Neuronal stem cell (in vitro differentiated cells): ENCODE measurements around the gene TRIM62.

Experiments
- DNase-seq: peaks from one replicate; pipeline ENCODE4 v3.0.0-alpha.2; 2013; ENCODE audit warnings: low spot score
- H2AFZ ChIP-seq: one replicate; pipeline ENCODE4 v1.6.1; 2013; ENCODE audit warnings: mild to moderate bottlenecking, low read length, inconsistent platforms
- H2AK5ac ChIP-seq: 2 replicates; pipeline ENCODE4 v1.6.1; 2013; ENCODE audit warnings: low read depth, mild to moderate bottlenecking, inconsistent platforms, low read length, moderate library complexity, mixed read lengths
- H2BK120ac ChIP-seq: 2 replicates; pipeline ENCODE4 v1.6.1; 2013; ENCODE audit warnings: low read depth, mild to moderate bottlenecking, inconsistent platforms, low read length, moderate library complexity, mixed read lengths
- H2BK12ac ChIP-seq: one replicate; pipeline ENCODE4 v1.6.1; 2013; ENCODE audit warnings: low read length, inconsistent platforms
- H2BK15ac ChIP-seq: 2 replicates; pipeline ENCODE4 v1.6.1; 2013; ENCODE audit warnings: mild to moderate bottlenecking, low read length, inconsistent platforms, mixed read lengths
- H2BK5ac ChIP-seq: one replicate; pipeline ENCODE4 v1.6.1; 2013; ENCODE audit warnings: inconsistent platforms, mild to moderate bottlenecking, low read length, moderate library complexity
- H3K14ac ChIP-seq: one replicate; pipeline ENCODE4 v1.6.1; 2013; ENCODE audit warnings: low read length, inconsistent platforms
- H3K18ac ChIP-seq: 2 replicates; pipeline ENCODE4 v1.6.1; 2013; ENCODE audit warnings: low read length, inconsistent platforms
- H3K23ac ChIP-seq: 2 replicates; pipeline ENCODE4 v1.6.1; 2013; ENCODE audit warnings: low read depth, mild to moderate bottlenecking, mixed read lengths, low read length, inconsistent platforms; ENCODE audit not compliant: poor library complexity
- H3K27ac ChIP-seq: replicated peaks from 3 replicates; pipeline ENCODE4 v1.5.1; 2013; ENCODE audit warnings: low read length, inconsistent platforms
- H3K27me3 ChIP-seq, 3 experiments: 2 replicates each; pipeline ENCODE4 v1.6.1; 2013; ENCODE audit warnings: low read length in 3 of 3, mild to moderate bottlenecking in 2 of 3, inconsistent platforms in 1 of 3, low read depth in 1 of 3, mixed read lengths in 1 of 3, moderate library complexity in 1 of 3; ENCODE audit not compliant: control insufficient read depth in 3 of 3, insufficient read depth in 3 of 3
- H3K36me3 ChIP-seq, 2 donors: replicated peaks in 1 of 2; 2 replicates each; pipeline ENCODE4 v1.6.1; 2013; ENCODE audit warnings: low read length in 2 of 2; ENCODE audit not compliant: control insufficient read depth in 2 of 2, insufficient read depth in 2 of 2
- H3K4ac ChIP-seq: 2 replicates; pipeline ENCODE4 v1.6.1; 2013; ENCODE audit warnings: inconsistent platforms, mild to moderate bottlenecking, low read length, moderate library complexity
- H3K4me1 ChIP-seq, 2 donors: 1 replicate in 1 of 2; 2 replicates in 1 of 2; pipeline ENCODE4 v1.6.1; 2013; ENCODE audit warnings: low read length in 2 of 2, low read depth in 1 of 2; ENCODE audit not compliant: control insufficient read depth in 2 of 2, insufficient read depth in 1 of 2
- H3K4me2 ChIP-seq: one replicate; pipeline ENCODE4 v1.6.1; 2013; ENCODE audit warnings: mild to moderate bottlenecking, low read length, inconsistent platforms; ENCODE audit not compliant: insufficient read depth, poor library complexity, severe bottlenecking
- H3K4me3 ChIP-seq, 2 donors: 2 replicates each; pipeline ENCODE4 v1.5.1; 2013; ENCODE audit warnings: low read length in 2 of 2, mild to moderate bottlenecking in 2 of 2, inconsistent platforms in 1 of 2, moderate library complexity in 1 of 2
- H3K79me1 ChIP-seq: one replicate; pipeline ENCODE4 v1.6.1; 2013; ENCODE audit warnings: low read depth, mild to moderate bottlenecking, inconsistent platforms, low read length, moderate library complexity
- H3K9ac ChIP-seq: one replicate; pipeline ENCODE4 v1.6.1; 2013; ENCODE audit warnings: mild to moderate bottlenecking, low read depth, low read length, inconsistent platforms; ENCODE audit not compliant: poor library complexity
- H3K9me3 ChIP-seq, 2 donors: replicated peaks in 1 of 2; 2 replicates each; pipeline versions ENCODE3 to v1.6.1; 2013; ENCODE audit warnings: low read length in 2 of 2, mild to moderate bottlenecking in 2 of 2, inconsistent platforms in 1 of 2, low read depth in 1 of 2, mixed read lengths in 1 of 2, moderate library complexity in 1 of 2; ENCODE audit not compliant: control insufficient read depth in 2 of 2, insufficient read depth in 1 of 2
- H4K8ac ChIP-seq: one replicate; pipeline ENCODE4 v1.6.1; 2013; ENCODE audit warnings: low read depth, mild to moderate bottlenecking, inconsistent platforms, low read length, moderate library complexity
- H4K91ac ChIP-seq: one replicate; pipeline ENCODE4 v1.6.1; 2013; ENCODE audit warnings: low read length, low read depth, mild to moderate bottlenecking, inconsistent platforms; ENCODE audit not compliant: poor library complexity
- WGBS, 2 donors: extraction: QIAGEN DNeasy Blood & Tissue Kit; methylation state at CpG; one replicate each; pipeline ENCODE4 v1.1.7; 2013; ENCODE audit warnings: missing lambda C conversion rate in 2 of 2, mixed read lengths in 1 of 2; ENCODE audit not compliant: insufficient read length in 2 of 2, insufficient replicate concordance in 1 of 2; ENCODE audit errors: extremely low coverage in 2 of 2; 5-methylcytosine and 5-hydroxymethylcytosine counted together

The TRIM62 gene

GRCh38 chr1:33180911-33181890 lies 642 bp downstream of the TRIM62 start:
- no peak overlapping the region for H3K27ac ChIP-seq
- peak; percentile 81 for DNase-seq
- peak overlapping the region; percentile 88 for H2AFZ ChIP-seq

GRCh38 chr1:33180226-33180910 lies 1.5 kb downstream of the TRIM62 start:
- Histone ChIP-seq H2BK120ac (no peak overlapping the region), H2BK12ac (no peak overlapping the region), H3K4ac (no peak overlapping the region), H3K79me1 (no peaks in the 10 kb centered on the region), H3K27me3 (no peaks in the 10 kb centered on the region), H2BK15ac (no peak overlapping the region), H3K36me3 (peaks cover 0 to 44% of the 10 kb centered on the region in 2 donors), H3K27ac (no peak overlapping the region), H2BK5ac (no peak overlapping the region), H3K9me3 (no peaks in the 10 kb centered on the region), H3K23ac (no peak overlapping the region), H3K14ac (no peak overlapping the region), H3K4me2 (peak overlapping the region; percentile 69), H4K91ac (no peak overlapping the region), H3K18ac (peak overlapping the region; percentile 63), H2AFZ (peak overlapping the region; percentile 51), H3K4me1 (peaks cover 17% of the 10 kb centered on the region in 2 donors), H3K4me3 (peak overlapping the region; percentile 69 to 92), H2AK5ac (no peak overlapping the region), H4K8ac (no peak overlapping the region), H3K9ac (no peak overlapping the region)
- no CpG with 5 or more reads among the region's 28 CpGs for WGBS, 2 donors
- no peak for DNase-seq

More at GRCh38 chr1:33180911-33181890, 642 bp downstream of the TRIM62 start:
- Histone ChIP-seq H3K18ac (peak overlapping the region; percentile 93), H4K91ac (no peak overlapping the region), H2BK15ac (peak overlapping the region; percentile 60), H2BK5ac (peak overlapping the region; percentile 63), H3K36me3 (peaks cover 0 to 36% of the 10 kb centered on the region in 2 donors), H3K14ac (peak overlapping the region; percentile 79), H3K4me3 (peak overlapping the region; percentile 81 to 92), H3K9me3 (no peaks in the 10 kb centered on the region), H3K4me2 (peak overlapping the region; percentile 94), H3K79me1 (no peaks in the 10 kb centered on the region), H2BK12ac (peak overlapping the region; percentile 36), H3K9ac (peak overlapping the region; percentile 91), H4K8ac (no peak overlapping the region), H2BK120ac (no peak overlapping the region), H2AK5ac (no peak overlapping the region), H3K4me1 (peaks cover 17 to 23% of the 10 kb centered on the region in 2 donors), H3K23ac (peak overlapping the region; percentile 98), H3K27me3 (no peaks in the 10 kb centered on the region), H3K4ac (no peak overlapping the region)
- WGBS, 2 donors: no CpG with 5 or more reads among the region's 90 CpGs

- no peak overlapping the region for H3K27ac ChIP-seq
- no peaks in the 10 kb centered on the region for H3K9me3 ChIP-seq
- H2AK5ac ChIP-seq: peak overlapping the region; percentile 26
- peaks cover 0 to 52% of the 10 kb centered on the region in 2 donors for H3K36me3 ChIP-seq
- H2BK12ac ChIP-seq: no peak overlapping the region
- DNase-seq: no peak
- H3K23ac ChIP-seq: no peak overlapping the region
- no peak overlapping the region for H2BK5ac ChIP-seq
- H4K8ac ChIP-seq: no peak overlapping the region
- H4K91ac ChIP-seq: no peak overlapping the region
- H3K4me1 ChIP-seq: peaks cover 16 to 17% of the 10 kb centered on the region in 2 donors
- WGBS, 2 donors: no CpG with 5 or more reads among the region's 4 CpGs
- H3K14ac ChIP-seq: no peak overlapping the region
- no peak overlapping the region for H3K4ac ChIP-seq
- no peaks in the 10 kb centered on the region for H3K79me1 ChIP-seq
- H2AFZ ChIP-seq: no peak overlapping the region
- H3K27me3 ChIP-seq: no peaks in the 10 kb centered on the region
- H3K9ac ChIP-seq: no peak overlapping the region
- H3K18ac ChIP-seq: no peak overlapping the region
- H3K4me2 ChIP-seq: no peak overlapping the region
- H2BK15ac ChIP-seq: no peak overlapping the region
- H2BK120ac ChIP-seq: no peak overlapping the region
- no peak overlapping the region for H3K4me3 ChIP-seq
Measured at GRCh38 chr1:33178836-33179439, 2.9 kb downstream of the TRIM62 start.
